SH-SY5Y (cell line): ENCODE measurements around the gene C11orf58.

ENCODE experiments used
- GATA2 ChIP-seq: IDR thresholded peaks from 2 replicates; pipeline ENCODE4 v1.6.1; 2011; ENCODE audit warnings: mild to moderate bottlenecking, low read depth, low read length
- GATA3 ChIP-seq: IDR thresholded peaks from 2 replicates; pipeline ENCODE4 v1.6.1; 2011; ENCODE audit warnings: low read depth, mild to moderate bottlenecking, low read length, moderate library complexity

GRCh38 chr11:16749092-16749491 is 10.6 kb downstream of the C11orf58 start:
- TF ChIP-seq GATA3, result no peak
- TF ChIP-seq GATA2, result no peak
